SK-N-SH (cell line): Measurements from ENCODE around the gene PRRC2A. TPM values are rescaled to one million over a fixed set of nuclear protein-coding genes. Genes with fewer than 3 reads are reported as not detected.

ENCODE experiments used
- CTCF ChIA-PET: fragments of 300-600, 350-600 bp; formaldehyde crosslinking; extraction: SDS; loops from one replicate; lab custom pipeline; 2021; lab: Yijun Ruan, JAX
- POLR2A ChIA-PET: fragments of 350-600 bp; sonication (Branson Sonifier 250); formaldehyde crosslinking; extraction: SDS; loops from one replicate; lab custom pipeline; 2020; ENCODE audit warnings: antibody characterized with exemption, inconsistent platforms; lab: Yijun Ruan, JAX
- DNase-seq: peaks from one replicate; pipeline ENCODE4 v3.0.0; 2012
- H2AFZ ChIP-seq: fragments of 200-600 bp; sonication (generic); 2 replicates; pipeline ENCODE4 v1.8.1; 2016; ENCODE audit warnings: antibody characterized with exemption, mild to moderate bottlenecking, low read depth
- H3F3A ChIP-seq: fragments of 200-600 bp; sonication (generic); replicated peaks from 2 replicates; pipeline ENCODE3; 2016; ENCODE audit warnings: antibody characterized with exemption, mild to moderate bottlenecking; ENCODE audit not compliant: insufficient read depth
- H3K27ac ChIP-seq, 2 experiments: fragments of 200-500 bp in 1 of 2; fragments of 200-600 bp in 1 of 2; sonication (Bioruptor generic) in 1 of 2; sonication (generic), shearing (Covaris generic) in 1 of 2; 2 replicates each; pipeline versions ENCODE4 v1.5.1 to v1.6.1; 2014 to 2016; ENCODE audit warnings: low read depth in 2 of 2, inconsistent platforms in 1 of 2, low read length in 1 of 2, mild to moderate bottlenecking in 1 of 2, mixed read lengths in 1 of 2
- H3K27me3 ChIP-seq: fragments of 200-600 bp; sonication (generic), shearing (Covaris generic); 2 replicates; pipeline ENCODE4 v1.6.1; 2016; ENCODE audit warnings: mixed run types; ENCODE audit not compliant: insufficient read depth
- H3K36me3 ChIP-seq, 2 experiments: fragments of 200-500 bp in 1 of 2; fragments of 200-600 bp in 1 of 2; sonication (Bioruptor generic) in 1 of 2; sonication (generic) in 1 of 2; replicated peaks in 1 of 2; 2 replicates each; pipeline versions ENCODE3 to v1.5.1; 2014 to 2016; ENCODE audit warnings: low read length in 1 of 2, mild to moderate bottlenecking in 1 of 2; ENCODE audit not compliant: insufficient read depth in 2 of 2, control insufficient read depth in 1 of 2
- H3K4me1 ChIP-seq, 2 experiments: fragments of 200-500 bp in 1 of 2; fragments of 200-600 bp in 1 of 2; sonication (Bioruptor generic) in 1 of 2; sonication (generic), shearing (Covaris generic) in 1 of 2; 2 replicates each; pipeline versions ENCODE4 v1.5.1 to v1.6.1; 2014 to 2016; ENCODE audit warnings: low read depth in 1 of 2, low read length in 1 of 2, mixed run types in 1 of 2; ENCODE audit not compliant: insufficient read depth in 2 of 2, control insufficient read depth in 1 of 2
- H3K4me2 ChIP-seq: fragments of 200-600 bp; sonication (generic), shearing (Covaris generic); 2 replicates; pipeline ENCODE4 v1.6.1; 2017; ENCODE audit warnings: mixed run types
- H3K4me3 ChIP-seq, 2 experiments: fragments of 200-500 bp in 1 of 2; fragments of 200-600 bp in 1 of 2; sonication (Bioruptor generic) in 1 of 2; sonication (generic), shearing (Covaris generic) in 1 of 2; 2 replicates each; pipeline versions ENCODE4 v1.5.1 to v1.8.1; 2014 to 2016; ENCODE audit warnings: low read depth in 2 of 2, inconsistent platforms in 1 of 2, low read length in 1 of 2, mild to moderate bottlenecking in 1 of 2, mixed read lengths in 1 of 2, moderate library complexity in 1 of 2
- H3K79me2 ChIP-seq: fragments of 200-600 bp; sonication (generic); 2 replicates; pipeline ENCODE4 v1.8.1; 2017; ENCODE audit warnings: mild to moderate bottlenecking; ENCODE audit not compliant: insufficient read depth
- H3K9ac ChIP-seq: fragments of 200-600 bp; sonication (generic); 2 replicates; pipeline ENCODE4 v1.6.1; 2017; ENCODE audit warnings: mixed run types
- H3K9me2 ChIP-seq: fragments of 200-600 bp; sonication (generic); 2 replicates; pipeline ENCODE4 v1.6.1; 2017; ENCODE audit warnings: mixed run types
- H3K9me3 ChIP-seq: fragments of 200-600 bp; sonication (generic); 2 replicates; pipeline ENCODE4 v1.6.1; 2017; ENCODE audit warnings: mixed run types, mild to moderate bottlenecking, moderate library complexity
- H4K20me1 ChIP-seq: fragments of 200-600 bp; sonication (generic); 2 replicates; pipeline ENCODE4 v1.6.1; 2017; ENCODE audit warnings: mild to moderate bottlenecking, mixed run types; ENCODE audit not compliant: insufficient read depth
- CHD2 ChIP-seq: fragments of 150-350 bp; IDR thresholded peaks from 2 replicates; pipeline ENCODE4 v1.6.1; 2018; ENCODE audit warnings: low read length; ENCODE audit not compliant: partially characterized antibody
- FOXJ3 ChIP-seq: sonication (generic); formaldehyde crosslinking; IDR thresholded peaks from 2 replicates; pipeline ENCODE4 v1.5.1; 2020; ENCODE audit warnings: mild to moderate bottlenecking, missing genetic modification reagents
- JUND ChIP-seq: IDR thresholded peaks from 2 replicates; pipeline ENCODE4 v1.4.0; 2012
- MXI1 ChIP-seq: IDR thresholded peaks from 2 replicates; pipeline ENCODE4 v1.6.1; 2012; ENCODE audit warnings: mild to moderate bottlenecking, low read depth, low read length, improper control_type of control experiment
- NFIC ChIP-seq: IDR thresholded peaks from 2 replicates; pipeline ENCODE4 v1.4.0; 2012; ENCODE audit warnings: borderline replicate concordance
- POLR2AphosphoS5 ChIP-seq: IDR thresholded peaks from 2 replicates; pipeline ENCODE4 v1.6.1; 2012; ENCODE audit warnings: low read depth, low read length
- REST ChIP-seq: IDR thresholded peaks from 2 replicates; pipeline ENCODE4 v1.6.1; 2012; ENCODE audit warnings: mild to moderate bottlenecking, low read depth, low read length, moderate library complexity
- SIN3A ChIP-seq: IDR thresholded peaks from 2 replicates; pipeline ENCODE4 v1.6.1; 2012; ENCODE audit warnings: low read depth, mild to moderate bottlenecking, low read length, moderate library complexity, borderline replicate concordance
- TAF1 ChIP-seq: IDR thresholded peaks from 2 replicates; pipeline ENCODE4 v1.6.1; 2012; ENCODE audit warnings: low read depth, mild to moderate bottlenecking, low read length, moderate library complexity, borderline replicate concordance
- USF1 ChIP-seq: IDR thresholded peaks from 2 replicates; pipeline ENCODE4 v1.4.0; 2012; ENCODE audit warnings: low read depth, borderline replicate concordance
- ZBTB33 ChIP-seq: IDR thresholded peaks from 2 replicates; pipeline ENCODE4 v1.4.0; 2012; ENCODE audit warnings: low read depth, borderline replicate concordance
- WGBS: methylation state at CpG from one replicate; pipeline ENCODE4 v1.1.6; 2017; ENCODE audit warnings: low lambda C conversion rate; 5-methylcytosine and 5-hydroxymethylcytosine counted together
- polyA plus RNA-seq, 3 experiments: library from polyadenylated mRNA; depleted of rRNA; stranded (reverse); fragments of >200 nt; gene quantifications; 2 replicates each; pipeline ENCODE4 v1.2.3, GENCODE V29; 2012

PRRC2A gene
- polyA plus RNA-seq, 1 of the 3 experiments (the other 2 are of a cell fraction), result 76.1 TPM

GRCh38 chr6:31579119-31579505 lies 41.4 kb upstream of the PRRC2A start:
- H3K79me2 ChIP-seq, result no peaks in the 10 kb centered on the region
- no peaks in the 10 kb centered on the region for H3F3A ChIP-seq
- no peak overlapping the region for H3K4me2 ChIP-seq
- H3K27me3 ChIP-seq, result no peaks in the 10 kb centered on the region
- H3K27ac ChIP-seq, result no peak overlapping the region
- POLR2A ChIA-PET, result no interaction called here
- no peaks in the 10 kb centered on the region for H4K20me1 ChIP-seq
- no peak overlapping the region for H3K9ac ChIP-seq
- WGBS, result 85% methylated on average over 3 of the region's 3 CpGs
- DNase-seq, result no peak
- H3K4me1 ChIP-seq, result peaks cover 0 to 11% of the 10 kb centered on the region in 2 experiments; a peak in 1 of 4 replicates
- TF ChIP-seq USF1 (no peak), MXI1 (no peak), NFIC (no peak), REST (no peak), JUND (no peak), CHD2 (no peak), FOXJ3 (CRISPR knock-in tag) (no peak), ZBTB33 (no peak), SIN3A (no peak), POLR2AphosphoS5 (no peak), TAF1 (no peak)
- no peaks in the 10 kb centered on the region for H3K9me2 ChIP-seq
- no peak overlapping the region for H2AFZ ChIP-seq
- CTCF ChIA-PET, result interaction anchor here (2.4 to 17.6 kb wide), 3 partner anchors 10 to 21 kb away, joined by 10 to 312 read pairs (median 29); no protein-coding TSS in a partner anchor
- no peaks in the 10 kb centered on the region for H3K36me3 ChIP-seq
- H3K4me3 ChIP-seq, result no peak overlapping the region
- no peaks in the 10 kb centered on the region for H3K9me3 ChIP-seq
